Thymus (tissue), 11 donors: ENCODE measurements around the gene MAGI1. TPM values are rescaled to one million over a fixed set of nuclear protein-coding genes. Genes with fewer than 3 reads are reported as not detected.

Source experiments
- DNase-seq, 9 donors: peaks; one replicate each; pipeline ENCODE4 v3.0.0-alpha.2; 2013; ENCODE audit warnings: low spot score in 9 of 9, low read depth in 6 of 9, missing footprints in 1 of 9
- H3K27ac ChIP-seq, 2 donors: one replicate each; pipeline ENCODE4 v1.5.1; 2013; ENCODE audit warnings: control low read depth in 1 of 2, low read depth in 1 of 2, low read length in 1 of 2, mild to moderate bottlenecking in 1 of 2, moderate library complexity in 1 of 2
- H3K27me3 ChIP-seq, 2 donors: one replicate each; pipeline ENCODE4 v1.5.1; 2013; ENCODE audit warnings: low read length in 1 of 2; ENCODE audit not compliant: control insufficient read depth in 2 of 2, insufficient read depth in 1 of 2
- H3K36me3 ChIP-seq, 2 donors: one replicate each; pipeline ENCODE4 v1.5.1; 2013; ENCODE audit warnings: low read length in 1 of 2, mild to moderate bottlenecking in 1 of 2, moderate library complexity in 1 of 2; ENCODE audit not compliant: control insufficient read depth in 2 of 2, insufficient read depth in 2 of 2
- H3K4me1 ChIP-seq, 2 donors: one replicate each; pipeline ENCODE4 v1.5.1; 2013; ENCODE audit warnings: low read length in 2 of 2; ENCODE audit not compliant: control insufficient read depth in 2 of 2, insufficient read depth in 2 of 2
- H3K4me3 ChIP-seq, 2 donors: one replicate each; pipeline ENCODE4 v1.5.1; 2013; ENCODE audit warnings: low read length in 2 of 2, control low read depth in 1 of 2, mild to moderate bottlenecking in 1 of 2
- H3K9me3 ChIP-seq, 2 donors: one replicate each; pipeline ENCODE4 v1.5.1; 2013; ENCODE audit warnings: low read length in 1 of 2, mild to moderate bottlenecking in 1 of 2; ENCODE audit not compliant: control insufficient read depth in 2 of 2, insufficient read depth in 1 of 2
- WGBS: extraction: QIAGEN DNeasy Blood & Tissue Kit; methylation state at CpG from one replicate; pipeline ENCODE4 v1.1.7; 2013; 5-methylcytosine and 5-hydroxymethylcytosine counted together
- polyA plus RNA-seq: library from polyadenylated mRNA; stranded (reverse); fragments of 200-250 nt; gene quantifications from one replicate; pipeline ENCODE4 v1.2.3, GENCODE V29; 2013
- total RNA-seq: library from RNA; stranded (reverse); fragments of 120-200 nt; gene quantifications from one replicate; pipeline ENCODE4 v1.2.4, GENCODE V29; 2013
- donor health status: healthy.

Gene MAGI1
- total and polyA plus RNA-seq, 2 donors: 5.1 to 6.1 TPM

GRCh38 chr3:65385805-65386204 is 652.9 kb downstream of the MAGI1 start:
- no peaks in the 10 kb centered on the region for H3K9me3 ChIP-seq
- no peaks in the 10 kb centered on the region for H3K4me1 ChIP-seq
- H3K36me3 ChIP-seq: no peaks in the 10 kb centered on the region
- DNase-seq: no peak
- H3K4me3 ChIP-seq: no peak overlapping the region
- 87% methylated on average over 4 of the region's 4 CpGs for WGBS
- H3K27ac ChIP-seq: no peak overlapping the region
- H3K27me3 ChIP-seq: no peaks in the 10 kb centered on the region

- peaks cover 0 to 3% of the 10 kb centered on the region in 2 donors for H3K9me3 ChIP-seq
- H3K4me1 ChIP-seq: no peaks in the 10 kb centered on the region
- no peaks in the 10 kb centered on the region for H3K36me3 ChIP-seq
- 97% methylated on average over 10 of the region's 10 CpGs for WGBS
- no peak for DNase-seq
- no peaks in the 10 kb centered on the region for H3K27me3 ChIP-seq
- H3K4me3 ChIP-seq: no peak overlapping the region
- H3K27ac ChIP-seq: no peak overlapping the region
Observed at GRCh38 chr3:65381496-65382010, 657.2 kb downstream of the MAGI1 start.

GRCh38 chr3:65379223-65379622 is 659.5 kb downstream of the MAGI1 start:
- no peaks in the 10 kb centered on the region for H3K27me3 ChIP-seq
- H3K4me3 ChIP-seq: no peak overlapping the region
- H3K4me1 ChIP-seq: no peaks in the 10 kb centered on the region
- peaks cover 0 to 3% of the 10 kb centered on the region in 2 donors for H3K9me3 ChIP-seq
- DNase-seq: no peak
- H3K27ac ChIP-seq: no peak overlapping the region
- 98% methylated on average over 35 of the region's 35 CpGs for WGBS
- H3K36me3 ChIP-seq: no peaks in the 10 kb centered on the region

GRCh38 chr3:65377637-65378036 is 661.1 kb downstream of the MAGI1 start:
- H3K4me3 ChIP-seq: no peak overlapping the region
- peaks cover 0 to 3% of the 10 kb centered on the region in 2 donors for H3K9me3 ChIP-seq
- no peaks in the 10 kb centered on the region for H3K4me1 ChIP-seq
- no peaks in the 10 kb centered on the region for H3K36me3 ChIP-seq
- H3K27me3 ChIP-seq: no peaks in the 10 kb centered on the region
- WGBS: 94% methylated on average over 2 of the region's 2 CpGs
- DNase-seq: no peak
- no peak overlapping the region for H3K27ac ChIP-seq

GRCh38 chr3:65376426-65376825 is 662.3 kb downstream of the MAGI1 start:
- no peak overlapping the region for H3K27ac ChIP-seq
- no peak overlapping the region for H3K4me3 ChIP-seq
- H3K27me3 ChIP-seq: no peaks in the 10 kb centered on the region
- no peaks in the 10 kb centered on the region for H3K4me1 ChIP-seq
- H3K9me3 ChIP-seq: peaks cover 0 to 3% of the 10 kb centered on the region in 2 donors
- WGBS: 82% methylated on average over 2 of the region's 2 CpGs
- no peaks in the 10 kb centered on the region for H3K36me3 ChIP-seq
- no peak for DNase-seq

GRCh38 chr3:65371053-65371452 is 667.7 kb downstream of the MAGI1 start:
- Histone ChIP-seq H3K4me1 (no peaks in the 10 kb centered on the region), H3K4me3 (no peak overlapping the region), H3K36me3 (no peaks in the 10 kb centered on the region), H3K27ac (no peak overlapping the region), H3K9me3 (no peaks in the 10 kb centered on the region), H3K27me3 (no peaks in the 10 kb centered on the region)
- DNase-seq: no peak
- WGBS: 95% methylated on average over 4 of the region's 4 CpGs

GRCh38 chr3:65368866-65369265 is 669.9 kb downstream of the MAGI1 start:
- Histone ChIP-seq H3K36me3 (no peaks in the 10 kb centered on the region), H3K4me1 (no peaks in the 10 kb centered on the region), H3K27me3 (no peaks in the 10 kb centered on the region), H3K9me3 (no peaks in the 10 kb centered on the region), H3K27ac (no peak overlapping the region), H3K4me3 (no peak overlapping the region)
- no peak for DNase-seq

GRCh38 chr3:65362688-65363087 is 676.0 kb downstream of the MAGI1 start:
- peaks cover 0 to 2% of the 10 kb centered on the region in 2 donors for H3K27me3 ChIP-seq
- no peaks in the 10 kb centered on the region for H3K4me1 ChIP-seq
- DNase-seq: no peak
- no peaks in the 10 kb centered on the region for H3K9me3 ChIP-seq
- H3K36me3 ChIP-seq: no peaks in the 10 kb centered on the region
- H3K4me3 ChIP-seq: no peak overlapping the region
- no peak overlapping the region for H3K27ac ChIP-seq
- 93% methylated on average over 1 of the region's 1 CpG for WGBS

- WGBS: 92% methylated on average over 2 of the region's 2 CpGs
- no peaks in the 10 kb centered on the region for H3K36me3 ChIP-seq
Observed at GRCh38 chr3:65361448-65361847, 677.3 kb downstream of the MAGI1 start.

More at GRCh38 chr3:65361448-65361847, 677.3 kb downstream of the MAGI1 start:
- H3K4me3 ChIP-seq: no peak overlapping the region
- H3K27ac ChIP-seq: no peak overlapping the region
- H3K9me3 ChIP-seq: no peaks in the 10 kb centered on the region
- no peaks in the 10 kb centered on the region for H3K4me1 ChIP-seq
- peaks cover 10 to 13% of the 10 kb centered on the region in 2 donors for H3K27me3 ChIP-seq
- no peak for DNase-seq
